Progenitor cell of endocrine pancreas (in vitro differentiated cells): ENCODE measurements around the gene OR52E5. TPM values are rescaled to one million over a fixed set of nuclear protein-coding genes. Genes with fewer than 3 reads are reported as not detected.

Experiments used
- DNase-seq: peaks from one replicate; pipeline ENCODE4 v3.0.0; 2021; ENCODE audit warnings: low spot score; ENCODE audit not compliant: unreplicated experiment
- H3K27ac Mint-ChIP-seq: 2 replicates; pipeline ENCODE4 v1.8.0; 2021; ENCODE audit warnings: mild to moderate bottlenecking, moderate library complexity, mixed read lengths
- H3K27me3 Mint-ChIP-seq: 2 replicates; pipeline ENCODE4 v1.8.0; 2021; ENCODE audit warnings: mixed read lengths
- H3K36me3 Mint-ChIP-seq: 2 replicates; pipeline ENCODE4 v1.8.0; 2022; ENCODE audit warnings: mixed read lengths; ENCODE audit not compliant: insufficient read depth
- H3K4me1 Mint-ChIP-seq: 2 replicates; pipeline ENCODE4 v1.8.0; 2021; ENCODE audit warnings: low read depth, mixed read lengths
- H3K4me3 Mint-ChIP-seq: 2 replicates; pipeline ENCODE4 v1.8.0; 2021; ENCODE audit warnings: low read depth, mild to moderate bottlenecking, moderate library complexity, mixed read lengths
- H3K9me3 Mint-ChIP-seq: 2 replicates; pipeline ENCODE4 v1.8.0; 2021; ENCODE audit warnings: low read depth, mixed read lengths
- CTCF ChIP-seq: fragments of 200-600 bp; sonication (generic); IDR thresholded peaks from one replicate; pipeline ENCODE4 v1.5.0; 2021; ENCODE audit warnings: antibody characterized with exemption, mild to moderate bottlenecking; ENCODE audit not compliant: unreplicated experiment
- total RNA-seq: library from RNA; stranded (reverse); gene quantifications from 2 replicates; pipeline ENCODE4 v1.2.1, GENCODE V29; 2021

OR52E5 gene
- total RNA-seq, 1 donor from 2014 or later, result not detected

DNA sequence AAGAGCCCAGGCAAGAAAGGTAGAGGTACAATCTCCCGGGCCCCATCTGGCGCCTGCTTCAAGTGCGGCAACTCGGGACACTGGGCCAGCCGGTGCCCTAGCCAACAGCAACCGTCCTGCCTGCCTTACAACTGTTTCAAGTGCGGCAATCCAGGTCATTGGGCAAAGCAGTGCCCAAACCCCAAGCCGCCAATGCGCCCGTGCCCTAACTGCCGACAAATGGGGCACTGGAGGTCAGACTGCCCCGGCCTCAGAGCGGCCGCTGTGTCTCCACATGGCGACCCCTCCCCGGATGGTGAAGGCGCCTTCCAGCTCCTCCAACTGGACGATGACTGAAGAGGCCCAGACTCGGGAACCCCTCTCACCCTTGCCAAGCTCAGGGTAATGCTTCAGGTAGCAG lies 37.6 kb downstream of the OR52E5 start:
- TF ChIP-seq CTCF, result no peak
- Mint-ChIP-seq H3K4me1 (no peaks in the 10 kb centered on the region), H3K27me3 (no peaks in the 10 kb centered on the region), H3K27ac (no peak overlapping the region), H3K9me3 (peaks cover 35% of the 10 kb centered on the region), H3K36me3 (no peaks in the 10 kb centered on the region), H3K4me3 (no peak overlapping the region)
- no peak for DNase-seq

DNA sequence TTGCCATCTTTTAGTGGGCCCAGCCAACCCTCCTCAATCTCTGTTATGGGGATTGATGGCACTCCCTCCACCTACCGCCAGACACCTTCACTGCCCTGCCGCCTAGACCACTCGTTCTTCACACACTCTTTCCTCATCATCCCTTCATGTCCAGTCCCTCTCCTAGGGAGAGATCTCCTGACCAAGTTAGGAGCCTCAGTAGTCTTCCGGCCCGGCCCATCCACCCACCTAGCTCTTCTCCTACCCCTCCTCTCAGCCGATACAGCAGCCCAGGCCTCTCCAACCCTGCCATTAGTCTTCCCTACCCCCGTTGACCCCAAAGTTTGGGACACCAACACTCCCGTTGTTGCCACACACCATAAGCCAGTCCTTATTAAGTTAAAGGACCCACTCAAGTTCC lies 38.1 kb downstream of the OR52E5 start:
- H3K4me3 Mint-ChIP-seq, result no peak overlapping the region
- H3K36me3 Mint-ChIP-seq, result no peaks in the 10 kb centered on the region
- no peaks in the 10 kb centered on the region for H3K27me3 Mint-ChIP-seq
- no peak overlapping the region for H3K27ac Mint-ChIP-seq
- no peak for TF ChIP-seq CTCF
- H3K4me1 Mint-ChIP-seq, result no peaks in the 10 kb centered on the region
- H3K9me3 Mint-ChIP-seq, result peaks cover 37% of the 10 kb centered on the region
- no peak for DNase-seq

- no peak for DNase-seq
- no peaks in the 10 kb centered on the region for H3K4me1 Mint-ChIP-seq
- no peaks in the 10 kb centered on the region for H3K27me3 Mint-ChIP-seq
- no peak for TF ChIP-seq CTCF
- peaks cover 51% of the 10 kb centered on the region for H3K9me3 Mint-ChIP-seq
- no peaks in the 10 kb centered on the region for H3K36me3 Mint-ChIP-seq
- H3K4me3 Mint-ChIP-seq, result no peak overlapping the region
- no peak overlapping the region for H3K27ac Mint-ChIP-seq
Measured at GRCh38 chr11:5932671-5933070, 39.7 kb downstream of the OR52E5 start.

GRCh38 chr11:5933116-5933515 lies 40.1 kb downstream of the OR52E5 start:
- no peak for DNase-seq
- Mint-ChIP-seq H3K27ac (no peak overlapping the region), H3K36me3 (no peaks in the 10 kb centered on the region), H3K4me3 (no peak overlapping the region), H3K9me3 (peaks cover 55% of the 10 kb centered on the region), H3K27me3 (no peaks in the 10 kb centered on the region), H3K4me1 (no peaks in the 10 kb centered on the region)
- no peak for TF ChIP-seq CTCF

DNA sequence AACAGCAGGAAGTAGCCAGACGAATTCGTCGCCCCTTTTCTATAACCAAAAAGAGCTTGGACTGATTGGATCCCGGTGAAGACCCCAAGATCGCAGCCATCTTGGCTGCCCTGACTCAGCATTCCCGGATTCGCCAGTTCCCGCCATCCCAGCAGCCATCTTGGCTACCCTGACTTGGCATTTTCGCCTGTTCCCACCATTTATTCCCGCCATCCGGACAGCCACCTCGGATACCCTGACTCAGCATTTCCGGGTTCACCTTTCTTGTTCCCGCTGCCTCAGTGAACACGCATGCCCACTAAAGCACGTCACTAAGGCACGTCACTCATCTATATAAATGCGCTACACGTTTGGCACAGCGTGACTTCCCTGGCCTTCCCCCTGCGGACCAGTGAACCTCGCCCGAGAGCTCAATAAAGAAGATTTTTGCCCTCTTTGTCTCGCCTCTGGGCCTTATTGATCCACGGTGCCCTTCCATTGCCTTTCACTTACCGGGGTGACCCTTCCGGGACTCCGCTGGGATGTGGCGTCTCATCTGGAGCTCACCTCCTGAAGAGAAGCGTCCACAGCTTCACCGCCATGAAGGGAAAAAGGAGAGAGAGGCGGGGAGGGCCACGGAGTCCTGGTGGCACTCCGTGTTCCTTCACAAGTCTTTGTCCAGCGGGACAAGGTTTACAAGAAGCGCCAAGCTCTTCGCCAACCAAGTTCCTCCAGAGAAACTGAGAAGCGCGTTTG lies 45.0 kb downstream of the OR52E5 start:
- no peak for DNase-seq
- H3K4me1 Mint-ChIP-seq, result no peaks in the 10 kb centered on the region
- H3K36me3 Mint-ChIP-seq, result no peaks in the 10 kb centered on the region
- H3K9me3 Mint-ChIP-seq, result peaks cover 25% of the 10 kb centered on the region
- no peaks in the 10 kb centered on the region for H3K27me3 Mint-ChIP-seq
- H3K27ac Mint-ChIP-seq, result no peak overlapping the region
- H3K4me3 Mint-ChIP-seq, result no peak overlapping the region
- no peak for TF ChIP-seq CTCF
